ENCODE data around the gene PANK4.

PANK4 gene

DNA sequence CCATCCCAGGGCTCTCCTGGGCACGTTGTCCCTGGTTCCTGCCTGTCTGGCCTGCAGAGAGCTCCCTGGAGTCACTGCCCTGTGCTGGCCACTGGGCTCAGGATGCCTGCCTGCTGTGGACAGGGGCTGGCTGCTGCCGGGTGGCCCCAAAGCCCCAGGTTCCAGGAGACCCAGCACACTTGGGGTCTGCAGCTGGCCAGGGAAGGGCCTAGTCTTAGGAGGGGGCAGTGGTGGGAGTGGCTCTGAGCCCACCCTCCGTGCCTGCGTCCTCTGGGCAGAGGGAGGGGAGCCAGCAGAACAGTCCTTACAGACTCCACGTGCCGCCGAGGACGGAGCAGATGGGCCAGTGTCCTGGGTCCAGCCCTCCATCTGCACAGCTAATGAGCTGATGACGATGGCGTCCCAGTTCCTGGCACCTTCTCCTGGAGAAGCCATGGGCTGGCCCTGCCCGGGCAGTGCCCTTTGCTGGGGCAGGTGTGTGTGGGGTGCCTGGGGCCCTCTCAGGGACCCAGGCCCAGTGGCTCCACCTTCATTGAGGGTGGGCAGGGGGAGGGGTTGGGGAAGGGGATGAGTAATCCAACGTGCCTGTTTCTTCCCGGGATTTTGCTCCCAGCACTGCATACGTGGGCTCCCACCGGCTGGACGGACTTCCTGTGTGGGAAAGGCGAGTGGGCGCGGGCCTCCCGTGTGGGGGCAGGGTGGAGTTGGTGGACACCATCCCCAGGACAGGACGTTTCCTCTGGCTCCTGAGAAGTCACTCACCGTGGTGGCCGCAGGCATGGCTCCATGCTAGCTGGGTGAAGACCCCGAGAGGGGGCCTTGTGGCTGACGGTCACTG, 57.1 kb downstream of the PANK4 start:
- DNase-seq (ENCODE audit: low read depth) = no peak
- TF ChIP-seq, protein P1, sequence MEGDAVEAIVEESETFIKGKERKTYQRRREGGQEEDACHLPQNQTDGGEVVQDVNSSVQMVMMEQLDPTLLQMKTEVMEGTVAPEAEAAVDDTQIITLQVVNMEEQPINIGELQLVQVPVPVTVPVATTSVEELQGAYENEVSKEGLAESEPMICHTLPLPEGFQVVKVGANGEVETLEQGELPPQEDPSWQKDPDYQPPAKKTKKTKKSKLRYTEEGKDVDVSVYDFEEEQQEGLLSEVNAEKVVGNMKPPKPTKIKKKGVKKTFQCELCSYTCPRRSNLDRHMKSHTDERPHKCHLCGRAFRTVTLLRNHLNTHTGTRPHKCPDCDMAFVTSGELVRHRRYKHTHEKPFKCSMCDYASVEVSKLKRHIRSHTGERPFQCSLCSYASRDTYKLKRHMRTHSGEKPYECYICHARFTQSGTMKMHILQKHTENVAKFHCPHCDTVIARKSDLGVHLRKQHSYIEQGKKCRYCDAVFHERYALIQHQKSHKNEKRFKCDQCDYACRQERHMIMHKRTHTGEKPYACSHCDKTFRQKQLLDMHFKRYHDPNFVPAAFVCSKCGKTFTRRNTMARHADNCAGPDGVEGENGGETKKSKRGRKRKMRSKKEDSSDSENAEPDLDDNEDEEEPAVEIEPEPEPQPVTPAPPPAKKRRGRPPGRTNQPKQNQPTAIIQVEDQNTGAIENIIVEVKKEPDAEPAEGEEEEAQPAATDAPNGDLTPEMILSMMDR (conservative IDR thresholded peaks at IDR 0.05; ENCODE audit: control insufficient read depth, insufficient read depth, low read depth, low read length) = no peak
- no peak overlapping the region for H3K4me3 ChIP-seq (ENCODE audit: control insufficient read depth, low read depth, low read length)

GRCh38 chr1:2468540-2468939, 57.9 kb downstream of the PANK4 start:
- H3K4me3 ChIP-seq (ENCODE audit: control insufficient read depth, low read depth, low read length) = no peak overlapping the region
- TF ChIP-seq, protein P1 (conservative IDR thresholded peaks at IDR 0.05; ENCODE audit: control insufficient read depth, insufficient read depth, low read depth, low read length) = no peak
- DNase-seq (ENCODE audit: low read depth) = no peak

- TF ChIP-seq, protein P1 (conservative IDR thresholded peaks at IDR 0.05; ENCODE audit: control insufficient read depth, insufficient read depth, low read depth, low read length) = no peak
- DNase-seq (ENCODE audit: low read depth) = no peak
- no peak overlapping the region for H3K4me3 ChIP-seq (ENCODE audit: control insufficient read depth, low read depth, low read length)
These were observed 58.3 kb downstream of the PANK4 start for GRCh38 chr1:2468041-2468472.

DNA sequence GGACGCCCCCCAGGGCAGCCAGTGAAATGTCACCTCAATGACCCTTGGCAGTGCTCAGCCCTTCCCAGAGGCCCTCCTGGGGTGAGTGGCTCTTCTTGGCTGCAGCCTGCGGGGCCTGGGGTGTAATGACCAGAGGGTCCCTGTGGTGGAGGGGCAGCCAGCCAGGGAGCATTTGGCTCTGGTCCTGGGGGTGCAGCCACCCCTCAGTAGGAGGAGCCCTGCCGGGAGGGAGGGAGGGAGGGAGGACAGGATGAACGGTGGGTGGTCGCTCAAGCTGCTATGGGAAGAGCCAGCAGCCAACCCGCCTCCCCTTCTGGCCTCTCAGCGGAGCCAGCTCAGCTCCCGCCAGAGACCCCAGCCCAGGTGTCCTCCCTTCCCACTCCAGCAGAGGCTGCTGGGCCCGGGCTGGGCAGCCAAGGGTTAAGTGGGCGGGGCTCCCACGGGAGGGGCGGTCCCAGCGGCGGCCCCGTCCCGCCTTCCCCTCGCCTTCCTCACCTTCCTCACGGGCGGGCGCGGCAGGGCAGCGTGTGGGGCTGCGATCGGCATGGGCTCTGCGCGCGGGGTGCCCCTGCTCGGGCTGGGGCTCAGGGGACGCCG, 59.3 kb downstream of the PANK4 start:
- TF ChIP-seq, protein P1 (conservative IDR thresholded peaks at IDR 0.05; ENCODE audit: control insufficient read depth, insufficient read depth, low read depth, low read length) = no peak
- DNase-seq (ENCODE audit: low read depth) = no peak
- H3K4me3 ChIP-seq (ENCODE audit: control insufficient read depth, low read depth, low read length) = no peak overlapping the region

DNA sequence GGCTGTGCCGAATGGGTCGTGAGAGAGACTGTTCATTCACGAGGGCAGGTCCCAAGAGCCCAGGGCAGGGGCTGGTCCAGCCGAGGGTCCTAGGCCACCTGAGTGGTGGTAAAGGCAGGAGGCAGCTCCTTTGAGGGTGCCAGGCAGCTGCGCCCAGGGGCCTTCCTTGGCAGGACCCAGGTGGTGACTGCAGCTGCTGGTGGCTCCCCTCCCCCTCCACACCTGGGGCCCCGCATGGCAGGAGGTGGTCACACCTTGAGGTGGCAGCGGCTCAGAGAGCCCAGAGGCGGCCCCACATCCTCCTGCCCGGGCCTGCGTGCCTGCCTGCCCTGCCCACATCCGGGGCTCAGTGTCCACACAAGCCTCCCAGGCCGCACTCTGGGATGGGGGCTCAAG, 60.1 kb downstream of the PANK4 start:
- H3K4me3 ChIP-seq (ENCODE audit: control insufficient read depth, low read depth, low read length) = no peak overlapping the region
- TF ChIP-seq, protein P1 (conservative IDR thresholded peaks at IDR 0.05; ENCODE audit: control insufficient read depth, insufficient read depth, low read depth, low read length) = no peak
- DNase-seq (ENCODE audit: low read depth) = no peak

DNA sequence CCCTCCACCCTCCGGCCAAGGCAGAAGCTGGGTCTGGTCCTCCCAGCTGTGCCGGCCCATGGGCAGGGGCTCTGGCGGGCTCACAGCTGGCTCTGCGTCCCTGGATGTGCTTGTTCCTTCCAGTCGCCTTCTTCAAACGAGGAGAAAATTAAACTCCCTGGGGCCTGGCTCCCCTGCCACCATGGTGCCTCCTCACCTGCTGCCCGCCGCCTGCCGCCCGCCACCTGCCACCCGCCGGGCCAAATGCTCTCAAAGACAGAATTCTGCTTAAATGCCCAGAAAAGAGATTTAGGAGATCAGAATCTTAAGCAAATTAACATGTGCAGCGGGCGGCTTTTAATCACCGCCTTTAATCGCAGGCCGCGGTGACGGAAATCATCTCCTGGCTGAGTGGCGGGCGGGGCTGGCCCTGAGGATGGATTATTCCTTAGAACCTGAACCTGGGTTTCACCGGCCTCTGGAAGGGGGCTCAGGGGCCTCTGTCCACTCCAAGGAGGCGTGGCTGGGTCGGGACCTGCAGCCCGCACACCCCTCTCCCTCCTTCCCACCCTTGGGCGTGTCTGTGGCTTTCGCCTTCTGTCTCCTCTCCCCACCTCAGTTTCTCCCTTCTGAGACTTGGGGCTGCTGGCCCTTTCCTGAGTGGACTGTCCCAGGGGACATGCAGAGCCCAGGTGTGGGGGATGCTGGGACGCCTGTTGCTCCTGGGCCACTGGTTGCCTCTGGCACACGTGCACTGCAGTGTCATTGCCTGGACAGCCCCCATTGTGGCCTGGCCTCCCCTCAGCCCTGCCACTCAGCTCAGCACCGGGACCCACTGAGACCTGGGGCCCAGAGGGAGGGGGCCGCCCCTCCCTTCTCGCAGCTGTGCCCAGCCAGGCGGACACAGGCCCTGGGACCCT, 60.8 kb downstream of the PANK4 start:
- no peak for DNase-seq (ENCODE audit: low read depth)
- TF ChIP-seq, protein P1 (conservative IDR thresholded peaks at IDR 0.05; ENCODE audit: control insufficient read depth, insufficient read depth, low read depth, low read length) = no peak
- H3K4me3 ChIP-seq (ENCODE audit: control insufficient read depth, low read depth, low read length) = no peak overlapping the region
